G401.6 (cell line): ENCODE measurements around the gene DNAJC30.
"Not testable (repeated sequence)": the region's sequence is repeated elsewhere in the genome, so short reads cannot be mapped to it uniquely, and the experiment has no call there.

ENCODE experiments used
- FAIRE-seq: peaks from 2 replicates; lab custom pipeline; 2012; peaks lifted over from hg19 to GRCh38; lab: Jason Lieb, UNC

Gene DNAJC30

GRCh38 chr7:73681031-73681430 lies 2.2 kb downstream of the DNAJC30 start:
- no peak for FAIRE-seq

DNA sequence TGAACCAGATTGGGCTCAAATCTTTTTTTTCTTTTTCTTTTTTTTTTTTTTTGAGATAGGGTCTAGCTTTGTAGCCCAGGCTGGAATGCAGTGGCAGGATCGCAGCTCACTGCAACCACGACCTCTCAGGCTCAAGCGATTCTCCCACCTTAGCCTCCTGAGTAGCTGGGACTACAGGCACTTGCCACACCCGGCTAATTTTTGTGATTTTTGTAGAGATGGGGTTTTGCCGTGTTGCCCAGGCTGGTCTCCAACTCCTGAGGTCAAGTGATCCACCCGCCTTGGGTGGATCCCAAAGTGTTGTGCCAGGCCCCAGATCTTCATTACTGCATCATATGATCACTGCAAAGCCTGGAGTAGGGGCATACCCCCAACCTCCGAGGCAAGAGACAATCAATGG lies 2.8 kb downstream of the DNAJC30 start:
- no peak for FAIRE-seq

GRCh38 chr7:73679709-73680108 lies 3.5 kb downstream of the DNAJC30 start:
- FAIRE-seq, result no peak

DNA sequence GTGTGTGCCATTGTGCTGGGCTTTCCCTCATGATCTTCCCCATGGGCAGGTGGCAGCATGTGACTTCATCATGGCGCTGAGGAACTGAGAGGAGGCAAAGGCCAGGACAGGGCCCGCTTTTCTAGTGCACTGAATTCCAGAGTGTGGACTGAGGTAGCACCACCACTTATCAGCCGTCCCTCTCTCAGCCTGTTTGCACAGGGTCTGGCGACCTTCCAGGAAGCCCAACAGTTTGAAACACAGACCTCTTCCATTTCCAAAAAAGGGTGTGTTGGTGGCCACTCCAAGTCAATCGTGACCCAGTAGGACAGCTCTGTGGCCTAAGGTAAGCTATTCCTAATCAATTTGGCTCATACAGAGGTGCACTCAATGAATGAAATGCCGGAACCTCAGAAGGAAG lies 4.4 kb downstream of the DNAJC30 start:
- no peak for FAIRE-seq

- FAIRE-seq, result not testable (repeated sequence)
These were observed 7.2 kb downstream of the DNAJC30 start for GRCh38 chr7:73676062-73676461.

DNA sequence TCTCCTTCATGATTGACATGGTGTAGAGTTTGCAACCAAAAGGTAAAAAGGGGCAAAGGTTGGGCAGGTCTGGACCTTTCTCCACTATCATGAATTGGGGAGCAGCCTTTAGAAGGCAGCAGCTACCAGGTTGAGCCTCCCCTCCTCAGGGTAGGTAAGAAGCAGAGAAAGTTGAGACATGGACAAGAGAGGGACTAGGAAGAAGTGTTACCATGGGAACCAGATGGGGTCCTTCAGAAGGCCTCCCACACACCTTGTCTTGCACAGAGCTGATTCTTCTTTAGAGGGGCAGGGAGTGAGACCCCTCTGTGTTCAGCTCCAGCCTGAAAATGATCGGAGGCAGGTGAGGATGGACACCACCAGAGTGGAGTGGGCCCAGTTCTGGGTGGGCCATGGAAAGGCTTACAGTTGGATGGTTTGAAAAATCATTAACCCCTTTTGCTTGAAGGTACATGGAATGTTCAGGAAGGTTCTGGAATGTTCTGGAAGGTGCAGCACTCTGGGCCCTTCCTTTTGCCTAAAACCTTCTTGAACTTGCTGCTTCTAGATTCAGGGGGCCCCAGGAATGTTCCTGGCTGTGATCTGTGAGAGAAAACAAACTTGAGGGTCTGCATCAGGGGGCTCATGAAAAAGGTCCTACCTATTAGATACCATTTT lies 8.7 kb downstream of the DNAJC30 start:
- no peak for FAIRE-seq

DNA sequence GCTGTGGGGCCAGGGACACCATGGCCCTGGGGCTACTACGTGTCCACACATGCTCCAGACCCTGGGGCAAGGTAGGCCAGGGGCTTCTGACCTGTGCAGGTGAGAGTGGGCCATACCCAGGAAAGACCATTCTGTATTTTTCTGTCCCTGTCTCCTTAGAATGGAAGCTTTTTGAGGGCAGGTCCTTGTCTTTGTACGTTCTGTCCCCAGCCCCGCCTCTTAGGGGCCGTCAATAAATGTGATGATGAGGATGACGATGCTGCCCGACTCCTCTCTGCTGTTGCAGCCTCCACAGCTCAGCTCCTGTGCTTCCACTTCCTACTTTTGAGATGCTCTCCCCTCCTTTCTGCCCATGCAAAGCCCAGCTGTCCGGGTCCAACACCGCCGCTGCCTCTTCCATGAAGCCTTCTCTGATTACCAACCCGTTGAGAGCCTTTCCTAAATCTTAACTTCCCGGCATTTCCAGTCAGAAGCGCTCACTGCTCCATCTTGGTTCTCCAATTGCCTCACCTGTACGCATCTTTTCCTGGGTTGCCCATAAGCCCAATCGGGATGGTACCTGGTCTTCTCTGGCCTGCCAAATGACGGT lies 11.3 kb downstream of the DNAJC30 start:
- FAIRE-seq, result no peak

- FAIRE-seq, result no peak
These were observed 12.0 kb downstream of the DNAJC30 start for GRCh38 chr7:73671322-73671661.

GRCh38 chr7:73669858-73670385 lies 13.3 kb downstream of the DNAJC30 start:
- FAIRE-seq, result no peak

GRCh38 chr7:73669288-73669701 lies 14.0 kb downstream of the DNAJC30 start:
- no peak for FAIRE-seq

- no peak for FAIRE-seq
These were observed 14.4 kb downstream of the DNAJC30 start for GRCh38 chr7:73668886-73669230.

GRCh38 chr7:73668103-73668885 lies 15.0 kb downstream of the DNAJC30 start:
- FAIRE-seq, result no peak

GRCh38 chr7:73667344-73668102 lies 15.7 kb downstream of the DNAJC30 start, which contains the start of gene VPS37D:
Gene VPS37D, plus strand, starts transcription at chr7:73667831. Its CDS starts 128 bp downstream, at chr7:73667959.
- FAIRE-seq, result no peak

DNA sequence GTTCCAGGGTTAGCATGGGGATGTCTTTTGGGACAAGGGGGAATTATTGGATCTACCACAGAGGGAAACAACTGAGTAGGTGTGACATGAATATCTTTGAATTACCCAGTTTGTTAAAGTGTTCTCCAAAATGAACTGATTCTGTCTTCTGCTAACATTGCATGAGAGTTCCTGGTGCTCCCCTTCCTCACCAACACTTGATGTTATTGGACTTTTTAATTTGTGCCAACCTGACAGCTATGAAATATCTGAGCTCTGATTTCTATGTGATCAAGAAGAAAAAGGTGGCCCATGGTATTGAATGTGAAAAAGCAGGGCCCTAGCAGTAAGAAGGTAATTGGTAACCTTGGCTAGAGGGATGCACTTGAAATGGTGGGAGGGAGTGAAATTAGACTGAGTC lies 20.2 kb downstream of the DNAJC30 start:
- no peak for FAIRE-seq

DNA sequence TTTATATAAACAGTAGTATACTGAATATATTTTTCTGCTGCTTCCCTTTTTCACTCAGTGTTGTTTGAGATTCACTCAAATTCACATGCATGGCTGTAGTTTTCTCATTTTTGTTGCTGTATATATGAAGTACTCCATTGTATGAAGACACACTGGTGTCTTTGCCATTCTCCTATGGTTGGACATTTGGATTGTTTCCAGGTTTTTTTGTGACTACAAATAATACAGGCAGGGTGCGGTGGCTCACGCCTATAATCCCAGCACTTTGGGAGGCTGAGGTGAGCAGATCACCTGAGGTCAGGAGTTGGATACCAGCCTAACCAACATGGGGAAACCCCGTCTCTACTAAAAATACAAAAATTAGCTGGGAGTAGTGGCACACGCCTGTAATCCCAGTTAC lies 22.7 kb downstream of the DNAJC30 start:
- not testable (repeated sequence) for FAIRE-seq

- FAIRE-seq, result no peak
These were observed 23.3 kb downstream of the DNAJC30 start for GRCh38 chr7:73659983-73660382.

DNA sequence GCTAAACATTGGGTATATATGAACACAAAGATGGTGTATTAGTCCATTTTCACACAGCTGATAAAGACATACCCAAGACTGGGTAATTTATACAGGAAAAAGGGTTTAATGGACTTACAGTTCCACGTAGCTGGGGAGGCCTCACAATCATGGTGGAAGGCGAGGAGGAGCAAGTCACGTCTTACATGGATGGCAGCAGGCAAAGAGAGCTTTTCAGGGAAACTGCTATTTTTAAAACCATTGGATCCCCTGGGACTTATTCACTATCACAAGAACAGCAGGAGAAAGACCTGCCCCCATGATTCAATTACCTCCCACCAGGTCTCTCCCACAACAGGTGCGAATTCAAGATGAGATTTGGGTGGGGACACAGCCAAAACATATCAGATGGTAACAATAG lies 27.9 kb downstream of the DNAJC30 start:
- not testable (repeated sequence) for FAIRE-seq

- FAIRE-seq, result no peak
These were observed 30.7 kb downstream of the DNAJC30 start for GRCh38 chr7:73652541-73652949.

DNA sequence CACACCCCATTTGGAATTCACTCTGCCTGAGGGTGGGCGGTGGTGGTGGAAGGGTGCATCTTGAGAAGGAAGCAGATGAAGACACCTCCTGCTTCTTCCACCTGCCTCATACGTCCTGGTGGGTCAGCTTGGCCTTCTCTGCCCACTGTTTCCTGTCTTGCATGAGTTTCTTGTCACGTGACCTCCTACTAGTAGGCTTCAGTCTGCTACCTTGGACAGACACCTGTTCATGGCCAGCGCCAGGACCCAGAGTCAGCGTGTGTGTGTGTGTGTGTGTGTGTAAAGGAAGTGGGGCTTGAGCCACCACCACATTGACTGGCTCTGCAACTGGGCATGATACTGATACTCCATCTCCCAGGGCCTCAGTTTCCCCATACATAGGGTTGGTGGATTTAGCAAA lies 32.7 kb downstream of the DNAJC30 start:
- FAIRE-seq, result no peak

DNA sequence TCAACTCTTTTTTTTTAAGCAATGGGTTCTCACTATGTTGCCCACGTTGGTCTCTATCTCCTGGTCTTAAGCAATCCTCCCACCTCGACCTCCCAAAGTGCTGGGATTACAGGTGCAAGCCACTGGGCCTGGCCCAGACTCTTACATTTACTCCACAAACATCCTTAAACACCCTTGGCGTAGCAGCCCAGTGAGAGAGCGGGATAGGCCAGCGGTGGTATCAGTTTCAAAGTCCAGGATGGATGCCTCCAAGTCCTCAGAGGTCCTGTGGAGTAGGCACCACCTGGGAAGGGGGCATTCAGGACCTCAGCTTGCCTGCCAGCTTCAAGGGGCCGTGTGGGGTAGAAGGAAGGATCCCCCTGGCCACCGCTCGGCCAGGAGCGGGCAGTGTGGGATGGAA lies 33.7 kb downstream of the DNAJC30 start:
- no peak for FAIRE-seq

DNA sequence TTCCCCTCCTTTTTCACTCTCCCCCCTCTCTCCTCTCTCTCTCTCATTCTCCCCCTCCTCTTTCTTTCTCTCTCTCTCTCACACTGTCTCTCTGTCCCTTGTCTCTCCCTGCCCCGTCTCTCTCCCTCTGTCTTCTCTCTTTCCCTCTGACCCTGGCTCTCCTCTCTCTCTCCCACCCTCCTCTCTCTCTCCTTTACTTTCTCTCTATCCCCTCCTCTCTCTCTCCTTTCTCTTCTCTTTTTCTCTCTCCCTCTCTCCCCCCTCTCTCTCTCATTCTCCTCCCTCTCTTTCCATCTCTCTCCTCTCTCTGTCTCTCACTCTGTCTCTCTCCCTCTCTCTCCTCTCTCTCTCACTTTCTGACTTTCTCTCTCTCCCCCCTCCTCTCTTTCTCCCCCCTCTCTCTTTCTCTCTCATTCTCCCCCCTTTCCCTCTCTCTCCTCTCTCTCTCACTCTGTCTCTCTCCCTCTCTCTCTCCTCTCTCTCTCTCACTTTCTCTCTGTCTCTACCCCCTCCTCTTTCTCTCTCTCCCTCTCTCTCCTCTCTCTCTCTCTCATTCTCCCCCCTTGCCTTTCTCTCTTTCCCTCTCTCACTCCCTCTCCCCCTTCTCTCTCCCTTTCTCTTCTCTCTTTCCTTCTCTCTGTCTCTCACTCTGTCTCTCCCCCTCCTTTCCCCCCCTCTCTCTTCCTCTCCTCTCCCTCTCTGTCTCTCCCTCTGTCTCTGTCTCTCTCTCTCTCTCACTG lies 34.5 kb downstream of the DNAJC30 start:
- no peak for FAIRE-seq
